ENCODE measurements around the gene UFM1. TPM values are rescaled to one million over a fixed set of nuclear protein-coding genes. Genes with fewer than 3 reads are reported as not detected.
"Not testable (repeated sequence)": the region's sequence is repeated elsewhere in the genome, so short reads cannot be mapped to it uniquely, and the experiment has no call there.

The UFM1 gene
- total and polyA plus RNA-seq, 3 donors from 2014 or later: 21.4 to 30.8 (median 26.5) TPM

- intact Hi-C loops (cut with DNase I; ENCODE audit: low total_unique reads): no loop called here
- no peak for TF ChIP-seq CTCF (IDR thresholded peaks at IDR 0.05)
- TF ChIP-seq POLR2A (IDR thresholded peaks at IDR 0.05): no peak
- H3K4me3 ChIP-seq: no peak overlapping the region
Measured at GRCh38 chr13:38309397-38309796, 40.3 kb upstream of the UFM1 start.

GRCh38 chr13:38311175-38311574 is 38.5 kb upstream of the UFM1 start:
- DNase-seq; intact Hi-C loops (cut with DNase I; ENCODE audit: low total_unique reads); H3K4me1 ChIP-seq; H3K27ac ChIP-seq; H3K36me3 ChIP-seq (ENCODE audit: low read depth, missing control alignments); H3K27me3 ChIP-seq; H3K4me3 ChIP-seq; H3K9me3 ChIP-seq: not testable (repeated sequence)
- 64 to 83% methylated on average over 7 to 10 of the region's 10 CpGs for WGBS, 2 donors

More at GRCh38 chr13:38309397-38309796, 40.3 kb upstream of the UFM1 start:
- Histone ChIP-seq H3K36me3 (ENCODE audit: low read depth, missing control alignments) (no peaks in the 10 kb centered on the region), H3K9me3 (no peaks in the 10 kb centered on the region), H3K4me1 (no peaks in the 10 kb centered on the region), H3K27me3 (no peaks in the 10 kb centered on the region), H3K27ac (no peak overlapping the region)
- no peak for DNase-seq

GRCh38 chr13:38316129-38316528 is 33.5 kb upstream of the UFM1 start:
- TF ChIP-seq CTCF (IDR thresholded peaks at IDR 0.05) (no peak), POLR2A (IDR thresholded peaks at IDR 0.05) (no peak)
- Histone ChIP-seq H3K4me1 (no peaks in the 10 kb centered on the region), H3K36me3 (ENCODE audit: low read depth, missing control alignments) (no peaks in the 10 kb centered on the region), H3K9me3 (no peaks in the 10 kb centered on the region), H3K27ac (no peak overlapping the region), H3K27me3 (no peaks in the 10 kb centered on the region), H3K4me3 (no peak overlapping the region)
- intact Hi-C loops (cut with DNase I; ENCODE audit: low total_unique reads): no loop called here
- no peak for DNase-seq

GRCh38 chr13:38321654-38322053 is 28.0 kb upstream of the UFM1 start:
- Histone ChIP-seq H3K4me3 (no peak overlapping the region), H3K27ac (no peak overlapping the region), H3K36me3 (ENCODE audit: low read depth, missing control alignments) (no peaks in the 10 kb centered on the region), H3K27me3 (no peaks in the 10 kb centered on the region), H3K9me3 (no peaks in the 10 kb centered on the region), H3K4me1 (no peaks in the 10 kb centered on the region)
- DNase-seq: no peak
- no peak for TF ChIP-seq POLR2A (IDR thresholded peaks at IDR 0.05)
- no peak for TF ChIP-seq CTCF (IDR thresholded peaks at IDR 0.05)
- intact Hi-C loops (cut with DNase I; ENCODE audit: low total_unique reads): no loop called here
- WGBS, 2 donors: 77 to 86% methylated on average over 5 of the region's 5 CpGs

GRCh38 chr13:38325426-38325825 is 24.2 kb upstream of the UFM1 start:
- H3K36me3 ChIP-seq (ENCODE audit: low read depth, missing control alignments): no peaks in the 10 kb centered on the region
- no peaks in the 10 kb centered on the region for H3K27me3 ChIP-seq
- no peaks in the 10 kb centered on the region for H3K9me3 ChIP-seq
- TF ChIP-seq POLR2A (IDR thresholded peaks at IDR 0.05) (no peak), CTCF (IDR thresholded peaks at IDR 0.05) (no peak)
- H3K27ac ChIP-seq: no peak overlapping the region
- no peak for DNase-seq
- H3K4me1 ChIP-seq: no peaks in the 10 kb centered on the region
- no peak overlapping the region for H3K4me3 ChIP-seq
- WGBS, 2 donors: 98 to 100% methylated on average over 1 of the region's 1 CpG
- intact Hi-C loops (cut with DNase I; ENCODE audit: low total_unique reads): no loop called here
